Peyer's patch (tissue), 4 donors: ENCODE results near the gene IGSF8.

Experiments used
- POLR2A ChIP-seq, 2 donors: fragments of 450-650 bp; IDR thresholded peaks; one replicate each; pipeline ENCODE4 v1.5.1; 2017; ENCODE audit warnings: antibody characterized with exemption in 2 of 2, mild to moderate bottlenecking in 2 of 2, moderate library complexity in 2 of 2
- TF ChIP-seq, protein P1 (sequence below), 6 experiments: fragments of 450-650 bp in 4 of 6; fragments of 200-600 bp in 2 of 6; sonication (generic) in 1 of 6; IDR thresholded peaks; one replicate each; pipeline ENCODE4 v1.5.1; 2017 to 2019; ENCODE audit warnings: antibody characterized with exemption in 6 of 6, mild to moderate bottlenecking in 3 of 6, moderate library complexity in 1 of 6

DNA sequence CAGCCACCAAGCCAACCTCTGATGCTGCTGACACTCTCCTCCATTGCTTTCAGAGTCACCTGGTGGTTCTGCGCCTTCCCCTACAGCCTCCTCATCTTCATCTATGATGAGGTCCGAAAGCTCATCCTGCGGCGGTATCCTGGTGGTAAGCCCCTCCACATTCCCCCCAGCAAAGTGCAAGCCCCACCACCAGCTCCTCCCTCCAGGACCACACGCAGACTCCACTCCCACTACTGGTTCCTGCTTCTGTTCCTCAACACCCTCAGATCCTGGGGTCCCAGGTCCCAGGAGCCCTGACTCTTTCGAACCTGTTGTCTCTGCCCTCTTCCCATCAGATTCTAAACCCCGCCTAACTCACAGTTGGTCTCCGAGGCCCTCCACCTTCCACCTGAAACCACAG lies 41.4 kb upstream of the IGSF8 start:
- TF ChIP-seq, protein P1, sequence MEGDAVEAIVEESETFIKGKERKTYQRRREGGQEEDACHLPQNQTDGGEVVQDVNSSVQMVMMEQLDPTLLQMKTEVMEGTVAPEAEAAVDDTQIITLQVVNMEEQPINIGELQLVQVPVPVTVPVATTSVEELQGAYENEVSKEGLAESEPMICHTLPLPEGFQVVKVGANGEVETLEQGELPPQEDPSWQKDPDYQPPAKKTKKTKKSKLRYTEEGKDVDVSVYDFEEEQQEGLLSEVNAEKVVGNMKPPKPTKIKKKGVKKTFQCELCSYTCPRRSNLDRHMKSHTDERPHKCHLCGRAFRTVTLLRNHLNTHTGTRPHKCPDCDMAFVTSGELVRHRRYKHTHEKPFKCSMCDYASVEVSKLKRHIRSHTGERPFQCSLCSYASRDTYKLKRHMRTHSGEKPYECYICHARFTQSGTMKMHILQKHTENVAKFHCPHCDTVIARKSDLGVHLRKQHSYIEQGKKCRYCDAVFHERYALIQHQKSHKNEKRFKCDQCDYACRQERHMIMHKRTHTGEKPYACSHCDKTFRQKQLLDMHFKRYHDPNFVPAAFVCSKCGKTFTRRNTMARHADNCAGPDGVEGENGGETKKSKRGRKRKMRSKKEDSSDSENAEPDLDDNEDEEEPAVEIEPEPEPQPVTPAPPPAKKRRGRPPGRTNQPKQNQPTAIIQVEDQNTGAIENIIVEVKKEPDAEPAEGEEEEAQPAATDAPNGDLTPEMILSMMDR (IDR thresholded peaks at IDR 0.05): no peak
- TF ChIP-seq POLR2A (IDR thresholded peaks at IDR 0.05): no peak
